Measurements from ENCODE around the gene PIK3C2A. TPM values are rescaled to one million over a fixed set of nuclear protein-coding genes. Genes with fewer than 3 reads are reported as not detected.
"Not testable (repeated sequence)": the region's sequence is repeated elsewhere in the genome, so short reads cannot be mapped to it uniquely, and the experiment has no call there.

Gene PIK3C2A
- total and polyA plus RNA-seq, 3 donors from 2014 or later: 31.5 to 125 (median 116) TPM

DNA sequence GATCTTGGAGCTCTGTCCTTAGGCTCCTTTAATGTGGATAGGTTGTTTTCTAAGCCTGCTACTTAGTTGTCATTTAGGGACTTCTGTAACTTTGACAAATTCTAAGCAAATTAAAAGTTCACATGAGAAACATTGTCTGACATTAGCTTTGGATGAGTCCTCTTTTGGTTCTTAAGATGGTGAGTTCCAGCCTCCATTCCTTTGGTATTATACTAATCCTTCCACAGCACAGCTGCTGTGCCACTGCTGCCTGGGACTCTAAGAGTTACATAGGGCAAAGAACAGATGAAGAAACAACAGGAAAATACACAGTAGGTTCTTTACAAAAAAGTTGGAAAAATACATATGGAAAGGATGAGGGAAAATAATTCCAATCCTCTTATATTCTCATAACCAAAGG is 25.3 kb upstream of the PIK3C2A start:
- no peak overlapping the region for H3K27ac ChIP-seq
- no peak for DNase-seq
- H3K9me3 ChIP-seq: no peaks in the 10 kb centered on the region
- intact Hi-C loops (cut with DNase I; ENCODE audit: low total_unique reads): no loop called here
- TF ChIP-seq, protein P1, sequence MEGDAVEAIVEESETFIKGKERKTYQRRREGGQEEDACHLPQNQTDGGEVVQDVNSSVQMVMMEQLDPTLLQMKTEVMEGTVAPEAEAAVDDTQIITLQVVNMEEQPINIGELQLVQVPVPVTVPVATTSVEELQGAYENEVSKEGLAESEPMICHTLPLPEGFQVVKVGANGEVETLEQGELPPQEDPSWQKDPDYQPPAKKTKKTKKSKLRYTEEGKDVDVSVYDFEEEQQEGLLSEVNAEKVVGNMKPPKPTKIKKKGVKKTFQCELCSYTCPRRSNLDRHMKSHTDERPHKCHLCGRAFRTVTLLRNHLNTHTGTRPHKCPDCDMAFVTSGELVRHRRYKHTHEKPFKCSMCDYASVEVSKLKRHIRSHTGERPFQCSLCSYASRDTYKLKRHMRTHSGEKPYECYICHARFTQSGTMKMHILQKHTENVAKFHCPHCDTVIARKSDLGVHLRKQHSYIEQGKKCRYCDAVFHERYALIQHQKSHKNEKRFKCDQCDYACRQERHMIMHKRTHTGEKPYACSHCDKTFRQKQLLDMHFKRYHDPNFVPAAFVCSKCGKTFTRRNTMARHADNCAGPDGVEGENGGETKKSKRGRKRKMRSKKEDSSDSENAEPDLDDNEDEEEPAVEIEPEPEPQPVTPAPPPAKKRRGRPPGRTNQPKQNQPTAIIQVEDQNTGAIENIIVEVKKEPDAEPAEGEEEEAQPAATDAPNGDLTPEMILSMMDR (IDR thresholded peaks at IDR 0.05): no peak
- no peak for TF ChIP-seq POLR2A (IDR thresholded peaks at IDR 0.05)
- no peaks in the 10 kb centered on the region for H3K4me1 ChIP-seq
- no peaks in the 10 kb centered on the region for H3K27me3 ChIP-seq
- H3K36me3 ChIP-seq (ENCODE audit: low read depth, missing control alignments): no peaks in the 10 kb centered on the region
- no peak overlapping the region for H3K4me3 ChIP-seq

DNA sequence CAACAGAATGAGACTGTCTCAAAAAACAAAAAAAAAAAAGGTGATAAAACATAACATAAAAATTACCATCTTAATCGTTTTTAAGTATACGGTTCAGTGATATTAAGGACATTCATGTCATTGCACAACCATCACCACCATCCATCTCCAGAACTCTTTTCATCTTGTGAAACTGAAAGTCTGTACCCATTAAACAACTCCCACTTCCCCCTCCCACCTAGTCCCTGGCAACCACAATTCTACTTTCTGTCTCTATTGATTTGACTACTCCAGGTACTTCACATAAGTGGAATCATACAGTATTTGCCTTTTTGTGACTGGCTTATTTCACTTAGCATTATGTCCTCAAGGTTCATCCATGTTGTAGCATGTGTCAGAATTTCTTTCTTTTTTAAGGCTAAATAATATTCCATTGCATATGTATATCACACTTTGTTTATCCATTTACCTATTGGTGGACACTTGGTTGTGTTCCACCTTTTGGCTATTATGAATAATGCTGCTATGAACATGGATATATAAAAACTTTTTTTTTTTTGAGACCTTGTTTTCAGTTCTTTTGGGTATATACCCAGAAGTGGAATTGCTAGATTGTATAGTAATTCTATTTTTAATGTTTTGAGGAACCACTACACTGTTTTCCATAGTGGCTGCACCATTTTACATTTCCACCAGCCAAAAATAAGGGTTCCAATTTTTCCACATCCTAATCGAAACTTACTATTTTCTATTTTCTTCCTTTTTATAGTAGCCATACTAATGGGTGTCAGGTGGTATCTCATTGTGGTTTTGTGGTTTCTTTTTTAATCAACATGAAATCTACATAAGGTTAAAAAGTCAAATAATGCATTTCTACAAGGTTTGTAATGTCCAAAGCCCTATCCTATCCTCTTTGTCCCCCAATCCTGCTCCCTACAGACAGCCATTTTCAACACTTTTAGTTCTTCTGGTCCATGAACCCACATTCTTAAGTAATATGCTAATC is 23.4 kb upstream of the PIK3C2A start:
- H3K27ac ChIP-seq: no peak overlapping the region
- no peak for DNase-seq
- no peaks in the 10 kb centered on the region for H3K36me3 ChIP-seq (ENCODE audit: low read depth, missing control alignments)
- 72% methylated on average over 3 of the region's 3 CpGs for WGBS, 2 donors
- no peaks in the 10 kb centered on the region for H3K27me3 ChIP-seq
- TF ChIP-seq, protein P1 (IDR thresholded peaks at IDR 0.05): no peak
- no peak for TF ChIP-seq POLR2A (IDR thresholded peaks at IDR 0.05)
- no peaks in the 10 kb centered on the region for H3K9me3 ChIP-seq
- H3K4me1 ChIP-seq: no peaks in the 10 kb centered on the region
- intact Hi-C loops (cut with DNase I; ENCODE audit: low total_unique reads): no loop called here
- no peak overlapping the region for H3K4me3 ChIP-seq

DNA sequence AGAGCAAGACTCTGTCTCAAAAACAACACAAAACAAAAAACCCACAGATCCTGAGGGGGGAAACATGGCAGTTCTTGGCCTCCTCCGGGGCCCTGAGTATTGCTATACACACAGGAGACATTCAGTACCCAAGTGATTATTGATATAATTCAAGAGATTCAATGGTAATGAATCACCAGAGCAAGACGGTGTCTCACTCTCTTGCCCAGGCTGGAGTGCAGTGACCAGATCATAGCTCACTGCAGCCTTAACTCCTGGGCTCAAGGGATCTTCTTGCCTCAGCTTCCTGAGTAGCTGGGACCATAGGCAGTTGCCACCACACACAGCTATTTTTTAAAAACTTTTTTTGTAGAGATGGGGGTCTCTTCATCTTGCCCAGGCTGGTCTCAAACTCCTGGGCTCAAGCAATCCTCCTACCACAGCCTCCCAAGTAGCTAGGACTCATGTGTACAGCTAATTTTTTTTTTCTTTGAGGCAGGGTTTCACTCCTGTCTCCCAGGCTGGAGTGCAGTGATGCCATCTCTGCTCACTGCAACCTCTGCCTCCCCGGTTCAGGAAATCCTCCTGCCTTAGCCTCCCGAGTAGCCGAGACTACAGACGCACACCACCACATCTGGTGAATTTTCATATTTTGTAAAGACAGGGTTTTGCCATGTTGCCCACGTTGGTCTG is 21.8 kb upstream of the PIK3C2A start:
- Histone ChIP-seq H3K4me3 (no peak overlapping the region), H3K27me3 (no peaks in the 10 kb centered on the region), H3K36me3 (ENCODE audit: low read depth, missing control alignments) (no peaks in the 10 kb centered on the region), H3K4me1 (peaks cover 3% of the 10 kb centered on the region), H3K27ac (no peak overlapping the region), H3K9me3 (no peaks in the 10 kb centered on the region)
- TF ChIP-seq, protein P1 (IDR thresholded peaks at IDR 0.05): no peak
- TF ChIP-seq POLR2A (IDR thresholded peaks at IDR 0.05): no peak
- intact Hi-C loops (cut with DNase I; ENCODE audit: low total_unique reads): loop anchor here (10.0 kb wide), 1 partner anchor 45 kb away; the partner anchor contains the start of gene NUCB2
- WGBS, 2 donors: 76 to 82% methylated on average over 7 of the region's 7 CpGs
- DNase-seq: no peak

DNA sequence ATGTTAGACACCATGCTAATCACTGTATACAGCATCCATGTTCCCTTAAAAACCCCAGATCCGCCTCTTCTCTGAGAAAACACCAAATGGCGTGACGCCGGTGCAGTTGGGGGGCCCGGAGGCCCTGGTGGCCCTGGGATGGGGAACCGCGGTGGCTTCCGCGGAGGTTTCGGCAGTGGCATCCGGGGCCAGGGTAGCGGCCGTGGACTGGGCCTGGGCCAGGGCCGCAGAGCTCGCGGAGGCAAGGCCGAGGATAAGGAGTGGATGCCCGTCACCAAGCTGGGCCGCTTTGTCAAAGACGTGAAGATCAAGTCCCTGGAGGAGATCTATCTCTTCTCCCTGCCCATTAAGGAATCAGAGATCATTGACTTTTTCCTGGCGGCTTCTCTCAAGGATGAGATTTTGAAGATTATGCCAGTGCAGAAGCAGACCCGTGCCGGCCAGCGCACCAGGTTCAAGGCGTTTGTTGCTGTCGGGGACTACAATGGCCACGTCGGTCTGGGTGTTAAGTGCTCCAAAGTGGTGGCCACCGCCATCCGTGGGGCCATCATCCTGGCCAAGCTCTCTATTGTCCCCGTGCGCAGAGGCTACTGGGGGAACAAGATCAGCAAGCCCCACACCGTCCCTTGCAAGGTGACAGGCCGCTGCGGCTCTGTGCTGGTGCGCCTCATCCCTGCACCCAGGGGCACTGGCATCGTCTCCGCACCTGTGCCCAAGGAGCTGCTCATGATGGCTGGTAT is 20.6 kb upstream of the PIK3C2A start:
- H3K27ac ChIP-seq; H3K4me3 ChIP-seq; H3K36me3 ChIP-seq (ENCODE audit: low read depth, missing control alignments); DNase-seq; H3K27me3 ChIP-seq; H3K9me3 ChIP-seq; H3K4me1 ChIP-seq: not testable (repeated sequence)
- intact Hi-C loops (cut with DNase I; ENCODE audit: low total_unique reads): loop anchor here (10.0 kb wide), 1 partner anchor 46 kb away; the partner anchor contains the start of gene NUCB2
- 75 to 77% methylated on average over 20 to 38 of the region's 38 CpGs for WGBS, 2 donors

DNA sequence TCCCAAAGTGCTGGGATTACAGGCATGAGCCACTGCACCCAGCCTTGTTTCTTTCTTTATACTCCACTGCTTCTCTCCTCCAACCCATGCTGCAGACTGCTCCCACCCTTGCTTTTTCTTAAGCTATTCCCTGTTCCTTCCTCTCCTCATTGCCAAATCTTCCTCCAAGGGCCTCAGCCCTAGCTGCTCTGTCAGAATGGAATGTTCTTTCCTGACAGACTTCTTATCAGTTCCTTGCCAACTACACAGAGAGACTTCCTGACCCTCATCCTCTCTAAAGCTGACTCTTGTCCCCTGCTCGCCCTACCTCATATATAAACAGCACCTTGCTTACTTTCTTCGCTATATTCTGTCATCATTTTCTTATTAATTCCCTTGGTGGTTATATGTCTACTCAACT is 16.9 kb upstream of the PIK3C2A start:
- no peak for DNase-seq
- TF ChIP-seq, protein P1 (IDR thresholded peaks at IDR 0.05): no peak
- TF ChIP-seq POLR2A (IDR thresholded peaks at IDR 0.05): no peak
- Histone ChIP-seq H3K4me1 (peaks cover 6% of the 10 kb centered on the region), H3K27me3 (no peaks in the 10 kb centered on the region), H3K4me3 (no peak overlapping the region), H3K27ac (no peak overlapping the region), H3K36me3 (ENCODE audit: low read depth, missing control alignments) (no peaks in the 10 kb centered on the region), H3K9me3 (no peaks in the 10 kb centered on the region)
- intact Hi-C loops (cut with DNase I; ENCODE audit: low total_unique reads): loop anchor here (10.0 kb wide), 1 partner anchor 50 kb away; the partner anchor contains the start of gene NUCB2
- WGBS, 2 donors: 55 to 71% methylated on average over 2 of the region's 2 CpGs
